Lung (tissue), 12 donors: ENCODE data around the gene PALMD. TPM values are rescaled to one million over a fixed set of nuclear protein-coding genes. Genes with fewer than 3 reads are reported as not detected.

ENCODE experiments used
- ATAC-seq: fragments of 200-7000 bp; cut with Tn5 transposase; one replicate; pipeline ENCODE4 v1.9.1; 2020; ENCODE audit warnings: moderate number of reproducible peaks; ENCODE audit not compliant: insufficient read depth, low FRiP score
- DNase-seq, 3 donors: peaks; one replicate each; pipeline ENCODE4 v3.0.0-alpha.2; 2013 to 2017
- H3K27ac ChIP-seq, 2 donors: one replicate each; pipeline ENCODE4 v1.5.1; 2013; ENCODE audit warnings: mild to moderate bottlenecking in 2 of 2, moderate library complexity in 2 of 2, control low read depth in 1 of 2, inconsistent platforms in 1 of 2, low read depth in 1 of 2, low read length in 1 of 2
- H3K27me3 ChIP-seq, 3 donors: one replicate each; pipeline ENCODE4 v1.5.1; 2013; ENCODE audit warnings: low read length in 2 of 3; ENCODE audit not compliant: control insufficient read depth in 3 of 3, insufficient read depth in 3 of 3
- H3K36me3 ChIP-seq, 4 donors: one replicate each; pipeline ENCODE4 v1.5.1; 2013; ENCODE audit warnings: low read length in 4 of 4, mild to moderate bottlenecking in 1 of 4, moderate library complexity in 1 of 4; ENCODE audit not compliant: control insufficient read depth in 4 of 4, insufficient read depth in 4 of 4
- H3K4me1 ChIP-seq, 5 donors: one replicate each; pipeline ENCODE4 v1.5.1; 2013; ENCODE audit warnings: low read length in 5 of 5, mild to moderate bottlenecking in 2 of 5, moderate library complexity in 1 of 5; ENCODE audit not compliant: control insufficient read depth in 5 of 5, insufficient read depth in 5 of 5
- H3K4me3 ChIP-seq: one replicate; pipeline ENCODE4 v1.5.1; 2013; ENCODE audit warnings: mild to moderate bottlenecking, control low read depth, moderate library complexity
- H3K9ac ChIP-seq, 2 donors: one replicate each; pipeline ENCODE4 v1.5.1; 2013; ENCODE audit warnings: low read length in 2 of 2, control low read depth in 1 of 2; ENCODE audit not compliant: insufficient read depth in 1 of 2
- H3K9me3 ChIP-seq, 4 donors: one replicate each; pipeline ENCODE4 v1.5.1; 2013; ENCODE audit warnings: low read length in 3 of 4, mild to moderate bottlenecking in 1 of 4, moderate library complexity in 1 of 4; ENCODE audit not compliant: control insufficient read depth in 4 of 4, insufficient read depth in 3 of 4
- WGBS, 2 donors: extraction: QIAGEN DNeasy Blood & Tissue Kit; methylation state at CpG; one replicate each; pipeline ENCODE4 v1.1.7; 2013; 5-methylcytosine and 5-hydroxymethylcytosine counted together
- polyA plus RNA-seq, 2 donors: library from polyadenylated mRNA; stranded (reverse); fragments of 200-250 nt; gene quantifications; one replicate each; pipeline ENCODE4 v1.2.1, GENCODE V29; 2013
- total RNA-seq, 2 donors: library from RNA; depleted of rRNA in 1 of 2; stranded (reverse); fragments of >200 nt in 1 of 2; gene quantifications; one replicate each; pipeline ENCODE4 v1.2.1, GENCODE V29; 2014 to 2021
- TF ChIP-seq, protein P1 (sequence below): IDR thresholded peaks from 2 replicates; pipeline ENCODE4 v1.5.1; 2012; ENCODE audit warnings: mild to moderate bottlenecking; ENCODE audit errors: control extremely low read depth, extremely low read depth
- donor health status: control.
- donor health status: control.
- donor health status: Bipolar disorder and iron deficiency.
- donor health status: healthy.
- donor health status: DM: yes; HTN: yes; CAD: no.

Gene PALMD
- total and polyA plus RNA-seq, 4 donors: 10.5 to 32.2 (median 22.0) TPM

DNA sequence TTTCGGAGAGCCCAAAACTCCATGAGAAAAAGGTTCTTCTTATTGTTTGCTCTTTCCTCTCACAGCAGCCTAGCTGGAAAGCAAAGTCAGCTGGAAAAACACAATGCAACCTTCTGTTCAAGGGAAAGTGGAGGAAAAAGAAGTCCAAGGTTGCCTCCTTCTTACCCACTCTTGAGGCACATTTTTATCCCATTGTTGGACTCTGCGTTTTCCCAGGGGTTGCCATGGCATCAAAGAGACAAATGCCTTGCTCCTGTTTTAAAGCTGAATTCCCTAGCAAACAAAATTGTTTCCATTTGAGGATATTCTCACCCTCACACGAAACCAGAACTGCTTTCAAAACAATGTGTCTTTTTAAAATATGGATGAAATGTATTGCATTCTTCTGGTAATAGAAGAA is 45.1 kb upstream of the PALMD start:
- H3K36me3 ChIP-seq: no peaks in the 10 kb centered on the region
- TF ChIP-seq, protein P1, sequence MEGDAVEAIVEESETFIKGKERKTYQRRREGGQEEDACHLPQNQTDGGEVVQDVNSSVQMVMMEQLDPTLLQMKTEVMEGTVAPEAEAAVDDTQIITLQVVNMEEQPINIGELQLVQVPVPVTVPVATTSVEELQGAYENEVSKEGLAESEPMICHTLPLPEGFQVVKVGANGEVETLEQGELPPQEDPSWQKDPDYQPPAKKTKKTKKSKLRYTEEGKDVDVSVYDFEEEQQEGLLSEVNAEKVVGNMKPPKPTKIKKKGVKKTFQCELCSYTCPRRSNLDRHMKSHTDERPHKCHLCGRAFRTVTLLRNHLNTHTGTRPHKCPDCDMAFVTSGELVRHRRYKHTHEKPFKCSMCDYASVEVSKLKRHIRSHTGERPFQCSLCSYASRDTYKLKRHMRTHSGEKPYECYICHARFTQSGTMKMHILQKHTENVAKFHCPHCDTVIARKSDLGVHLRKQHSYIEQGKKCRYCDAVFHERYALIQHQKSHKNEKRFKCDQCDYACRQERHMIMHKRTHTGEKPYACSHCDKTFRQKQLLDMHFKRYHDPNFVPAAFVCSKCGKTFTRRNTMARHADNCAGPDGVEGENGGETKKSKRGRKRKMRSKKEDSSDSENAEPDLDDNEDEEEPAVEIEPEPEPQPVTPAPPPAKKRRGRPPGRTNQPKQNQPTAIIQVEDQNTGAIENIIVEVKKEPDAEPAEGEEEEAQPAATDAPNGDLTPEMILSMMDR: no peak
- no peak for DNase-seq

DNA sequence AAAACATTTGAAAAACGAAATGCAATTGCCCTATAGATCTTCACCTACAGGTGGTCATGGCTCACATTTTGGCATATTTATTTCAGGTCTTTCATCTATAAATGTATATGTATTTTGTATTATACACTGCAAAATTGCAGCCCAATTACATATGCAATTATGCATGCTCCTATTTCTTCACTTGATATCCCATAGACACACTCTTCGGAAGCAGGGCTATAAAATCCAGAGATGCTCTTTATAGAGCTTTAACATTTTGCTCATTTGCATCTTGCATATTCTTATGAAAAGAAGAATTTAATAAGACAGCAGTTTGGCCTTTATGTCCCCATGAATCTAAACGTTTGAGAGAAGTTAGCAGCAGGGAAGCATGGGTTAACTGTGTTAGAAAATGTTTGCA is 44.7 kb upstream of the PALMD start:
- WGBS, 2 donors: 78 to 87% methylated on average over 3 of the region's 3 CpGs
- no peak for ATAC-seq
- H3K9me3 ChIP-seq: no peaks in the 10 kb centered on the region
- H3K9ac ChIP-seq: no peak overlapping the region
- H3K4me3 ChIP-seq: no peak overlapping the region
- TF ChIP-seq, protein P1: no peak
- no peak overlapping the region for H3K27ac ChIP-seq
- H3K36me3 ChIP-seq: no peaks in the 10 kb centered on the region
- no peaks in the 10 kb centered on the region for H3K27me3 ChIP-seq
- peaks cover 0 to 4% (median 0%) of the 10 kb centered on the region in 5 donors for H3K4me1 ChIP-seq
- DNase-seq: no peak

More for the DNA sequence above, 45.1 kb upstream of the PALMD start:
- Histone ChIP-seq H3K27ac (peak overlapping the region in 1 of 2 donors; percentile 21), H3K9me3 (no peaks in the 10 kb centered on the region), H3K4me3 (no peak overlapping the region), H3K9ac (no peak overlapping the region), H3K27me3 (no peaks in the 10 kb centered on the region), H3K4me1 (peaks cover 0 to 4% (median 0%) of the 10 kb centered on the region in 5 donors)
- ATAC-seq: no peak
- 62 to 75% methylated on average over 3 of the region's 3 CpGs for WGBS, 2 donors

DNA sequence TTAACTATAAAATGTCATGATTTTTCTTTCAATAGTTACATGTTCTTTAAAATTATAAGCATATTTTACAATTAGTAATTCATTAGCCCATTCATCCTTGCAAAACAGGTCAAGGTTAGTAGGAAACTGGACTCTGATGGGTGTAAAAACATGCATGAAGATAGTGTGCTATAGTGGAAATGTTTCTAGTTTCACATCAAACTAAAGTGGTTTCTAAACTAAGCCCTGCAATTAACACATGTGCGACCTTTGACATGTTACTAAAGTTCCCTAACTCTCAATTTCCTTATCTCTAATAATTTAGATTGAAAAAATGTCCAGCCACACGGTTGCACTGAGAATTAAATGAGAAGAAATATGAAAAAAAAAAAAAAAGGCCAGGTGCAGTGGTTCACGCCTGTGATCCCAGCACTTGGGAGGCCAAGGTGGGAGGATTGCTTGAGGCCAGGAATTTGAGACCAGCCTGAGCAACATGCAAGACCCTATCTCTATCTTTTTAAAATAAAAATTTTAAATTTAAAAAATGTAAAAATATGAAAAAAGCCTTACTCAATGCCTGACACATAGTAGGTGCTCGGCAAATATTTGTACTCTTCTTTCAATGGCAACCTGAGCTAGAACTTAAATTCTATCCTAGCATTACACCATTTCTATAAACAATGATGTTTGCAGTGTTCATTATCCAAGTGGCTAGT is 44.1 kb upstream of the PALMD start:
- no peaks in the 10 kb centered on the region for H3K9me3 ChIP-seq
- H3K4me1 ChIP-seq: peaks cover 0 to 4% (median 0%) of the 10 kb centered on the region in 5 donors
- no peak overlapping the region for H3K4me3 ChIP-seq
- no peaks in the 10 kb centered on the region for H3K36me3 ChIP-seq
- no peak for ATAC-seq
- no peaks in the 10 kb centered on the region for H3K27me3 ChIP-seq
- no peak for DNase-seq
- H3K27ac ChIP-seq: peak overlapping the region in 1 of 2 donors; percentile 33
- no peak overlapping the region for H3K9ac ChIP-seq
- WGBS, 2 donors: 92 to 93% methylated on average over 4 of the region's 4 CpGs
- TF ChIP-seq, protein P1: no peak
